Retinal pigment epithelial cell (primary cell): ENCODE results near the gene MRPL17.
"Not testable (repeated sequence)": the region's sequence is repeated elsewhere in the genome, so short reads cannot be mapped to it uniquely, and the experiment has no call there.

Experiments used
- DNase-seq: peaks from one replicate; pipeline ENCODE4 v3.0.0-alpha.2; 2010; ENCODE audit warnings: low read depth
- H3K4me3 ChIP-seq: 2 replicates; pipeline ENCODE4 v1.5.1; 2011; ENCODE audit warnings: mild to moderate bottlenecking, low read length, control low read depth, moderate library complexity
- CTCF ChIP-seq: conservative IDR thresholded peaks from 2 replicates; pipeline ENCODE4 v1.5.1; 2011; ENCODE audit warnings: low read depth, low read length, control low read depth, inconsistent platforms

MRPL17 gene

GRCh38 chr11:6717426-6717825, 34.3 kb upstream of the MRPL17 start:
- no peak for DNase-seq
- TF ChIP-seq CTCF = no peak
- no peak overlapping the region for H3K4me3 ChIP-seq

DNA sequence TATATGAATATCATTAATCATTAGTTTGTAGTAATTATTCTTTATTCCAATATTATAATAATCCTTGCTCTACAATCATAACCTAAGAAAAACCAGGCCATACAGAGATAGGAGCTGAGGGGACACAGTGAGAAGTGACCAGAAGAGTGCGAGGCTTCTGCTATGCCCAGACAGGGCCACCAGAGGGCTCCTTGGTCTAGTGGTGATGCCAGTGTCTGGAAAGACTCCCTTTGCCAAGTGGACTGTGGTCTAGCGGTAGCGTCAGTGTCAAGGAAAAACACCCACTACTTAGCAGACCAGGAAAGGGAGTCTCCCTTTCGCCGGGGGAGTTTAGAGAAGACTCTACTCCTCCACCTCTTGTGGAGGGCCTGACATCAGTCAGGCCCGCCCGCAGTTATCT, 28.4 kb upstream of the MRPL17 start:
- not testable (repeated sequence) for DNase-seq, H3K4me3 ChIP-seq
- TF ChIP-seq CTCF = peak; percentile 42

GRCh38 chr11:6708876-6709275, 25.7 kb upstream of the MRPL17 start:
- no peak overlapping the region for H3K4me3 ChIP-seq
- no peak for DNase-seq
- no peak for TF ChIP-seq CTCF

- no peak for DNase-seq
- peak; percentile 96 for TF ChIP-seq CTCF
- H3K4me3 ChIP-seq = no peak overlapping the region
Measured at GRCh38 chr11:6705905-6706535, 22.9 kb upstream of the MRPL17 start.

DNA sequence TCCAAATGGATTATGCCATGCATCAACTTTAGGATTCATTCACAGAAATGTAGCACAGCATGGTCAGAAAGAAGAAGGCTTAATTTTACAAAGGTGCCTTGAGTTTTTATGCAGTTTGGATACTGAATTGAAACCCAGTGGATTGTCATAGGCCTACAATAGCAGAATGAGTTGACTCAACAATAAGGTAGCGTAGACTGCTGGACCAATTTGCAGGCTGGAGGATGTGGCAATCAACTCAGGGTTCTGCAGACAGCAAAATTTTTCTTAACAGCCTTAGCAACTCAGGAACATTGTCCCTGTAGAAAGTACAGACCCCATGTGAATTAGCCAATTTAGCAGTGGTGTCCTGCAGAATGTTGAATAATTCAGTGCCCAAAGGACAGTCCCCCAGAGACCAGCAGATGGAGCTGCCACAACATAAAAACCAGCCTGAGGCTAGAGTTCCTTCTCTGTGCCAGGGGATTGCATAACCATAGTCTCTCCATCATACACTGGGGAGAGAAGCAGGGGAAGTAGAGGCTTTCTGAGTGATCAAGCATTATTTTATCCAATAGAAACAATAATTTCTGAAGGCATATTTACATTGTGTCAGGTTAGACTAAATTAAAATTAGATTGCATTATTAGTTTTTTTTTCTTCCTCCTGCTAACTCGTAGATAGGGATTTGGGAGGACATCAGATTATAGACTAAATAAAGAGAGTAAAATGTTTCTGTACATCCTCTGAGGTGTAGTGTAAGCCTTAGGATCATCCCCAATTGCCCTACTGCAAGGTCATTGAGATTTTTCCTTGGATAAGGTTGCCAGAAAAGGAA, 20.3 kb upstream of the MRPL17 start:
- TF ChIP-seq CTCF = peak; percentile 80
- DNase-seq = no peak
- H3K4me3 ChIP-seq = no peak overlapping the region

DNA sequence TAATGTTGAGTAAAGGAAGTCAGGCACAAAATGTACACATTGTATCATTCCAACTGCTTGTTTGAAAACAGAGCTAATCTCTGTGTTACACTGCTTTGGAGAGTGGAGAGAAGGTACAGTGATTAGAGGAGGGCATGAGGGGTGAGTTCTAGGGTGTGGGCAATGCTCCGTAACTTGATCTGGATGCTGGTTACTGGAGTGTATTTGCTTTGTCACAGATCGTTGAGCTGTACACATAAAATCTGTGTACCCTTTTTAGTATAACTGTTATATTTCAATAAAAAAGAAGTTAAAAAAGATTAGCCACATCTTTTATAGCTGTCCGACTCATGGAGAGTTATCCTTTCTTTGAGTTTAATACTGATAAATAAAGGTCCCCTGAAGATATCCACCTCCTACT, 18.8 kb upstream of the MRPL17 start:
- DNase-seq, H3K4me3 ChIP-seq: not testable (repeated sequence)

DNA sequence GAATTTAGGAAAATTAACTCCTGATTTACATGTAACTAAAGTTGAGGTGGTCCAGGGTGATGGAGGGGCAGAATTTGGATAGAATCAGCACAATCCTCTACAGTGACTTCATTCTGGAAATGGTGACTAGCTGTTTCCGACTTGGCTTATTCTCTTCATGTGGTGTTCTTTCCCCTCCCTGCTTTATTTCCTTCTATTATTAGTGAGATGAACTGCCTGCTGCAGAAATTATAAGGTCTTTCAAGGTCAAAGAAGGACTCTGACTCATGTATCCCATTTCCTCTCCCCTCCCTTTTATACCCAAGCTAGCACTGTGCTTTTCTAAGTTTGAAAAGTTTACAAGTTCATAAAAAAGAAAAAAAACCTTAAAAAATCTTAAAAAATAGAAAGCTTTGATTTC, 12.2 kb upstream of the MRPL17 start:
- DNase-seq = no peak
- no peak overlapping the region for H3K4me3 ChIP-seq
- no peak for TF ChIP-seq CTCF
